ENCODE measurements around the gene BICC1.
"Not testable (repeated sequence)": the region's sequence is repeated elsewhere in the genome, so short reads cannot be mapped to it uniquely, and the experiment has no call there.

Gene BICC1

DNA sequence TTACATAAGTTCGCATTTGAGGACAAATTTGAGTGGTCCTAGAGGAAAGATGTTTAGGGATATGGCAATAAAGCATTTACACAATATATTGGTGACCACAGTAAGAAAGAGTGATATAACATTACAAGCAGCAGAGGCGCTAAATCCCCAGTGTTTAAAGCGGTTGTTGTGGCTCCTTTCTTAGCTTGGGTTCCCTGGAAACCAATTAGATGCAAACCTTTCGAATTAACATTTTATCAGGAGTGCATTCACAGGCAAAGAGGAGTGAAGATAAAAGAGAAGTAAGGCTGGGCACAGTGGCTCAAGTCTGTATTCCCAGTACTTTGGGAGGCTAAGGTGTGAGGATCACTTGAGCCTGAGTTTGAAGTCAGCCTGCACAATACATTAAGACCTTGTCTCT is 331.1 kb downstream of the BICC1 start:
- in situ Hi-C loops (cut with HindIII; ENCODE audit: low pct_ligation_motif_present, low pct_unique_long_range_greater_than_20kb, low sequenced_read_pairs) = no loop called here
- DNase-seq = no peak

DNA sequence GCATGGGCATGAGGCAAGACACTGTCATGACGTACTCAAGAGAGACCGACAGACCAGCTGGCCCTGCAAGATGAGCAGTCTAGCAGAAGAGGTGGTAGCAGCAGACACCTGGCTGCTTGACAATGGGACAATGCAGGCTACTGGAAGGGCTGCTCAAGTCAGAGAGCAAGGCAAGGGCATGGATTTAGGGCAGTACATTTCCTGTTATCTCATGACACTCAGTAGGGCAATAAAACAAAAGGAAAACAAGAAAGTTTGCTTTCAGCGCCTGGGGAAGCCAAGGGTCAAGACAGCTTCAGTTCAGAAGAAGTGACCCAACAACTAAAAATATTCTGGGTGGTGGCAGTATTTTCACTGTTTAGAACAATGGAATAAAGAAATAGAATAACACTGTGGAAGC is 332.0 kb downstream of the BICC1 start:
- in situ Hi-C loops (cut with HindIII; ENCODE audit: low pct_ligation_motif_present, low pct_unique_long_range_greater_than_20kb, low sequenced_read_pairs) = no loop called here
- DNase-seq = no peak

DNA sequence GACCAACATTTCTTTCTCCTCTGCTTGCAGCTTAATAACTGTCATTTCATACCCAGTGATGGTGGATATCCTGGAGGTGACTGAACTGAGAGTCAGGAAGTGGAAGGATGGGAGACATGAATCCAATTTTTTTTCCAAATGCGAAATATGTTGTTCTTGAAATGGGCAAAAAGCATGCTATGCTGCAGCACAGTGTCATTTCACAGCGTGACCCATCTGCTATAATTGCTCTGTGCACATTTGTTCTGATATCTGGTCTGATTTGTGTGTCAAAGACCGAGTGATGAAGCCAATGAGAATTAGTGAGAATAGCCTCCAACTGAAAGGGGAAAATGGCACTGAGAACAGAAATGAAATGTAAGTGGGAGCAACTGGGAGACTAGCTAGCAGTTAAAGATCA is 334.2 kb downstream of the BICC1 start:
- in situ Hi-C loops (cut with HindIII; ENCODE audit: low pct_ligation_motif_present, low pct_unique_long_range_greater_than_20kb, low sequenced_read_pairs) = no loop called here
- no peak for DNase-seq

DNA sequence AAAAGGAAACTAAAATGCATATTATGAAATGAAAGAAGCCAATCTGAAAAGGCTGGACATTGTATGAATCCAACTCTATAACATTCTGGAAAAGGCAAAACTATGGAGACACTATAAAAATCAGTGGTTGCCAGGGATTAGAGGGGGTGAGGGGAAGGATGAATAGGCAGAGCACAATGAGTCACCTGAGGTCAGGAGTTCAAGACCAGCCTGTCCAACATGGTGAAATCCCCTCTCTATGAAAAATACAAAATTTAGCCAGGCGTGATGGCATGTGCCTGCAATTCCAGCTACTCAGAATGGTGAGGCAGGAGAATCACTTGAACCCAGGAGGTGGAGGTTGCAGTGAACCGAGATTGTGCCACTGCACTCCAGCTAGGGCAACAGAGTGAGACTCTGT is 338.9 kb downstream of the BICC1 start:
- in situ Hi-C loops (cut with HindIII; ENCODE audit: low pct_ligation_motif_present, low pct_unique_long_range_greater_than_20kb, low sequenced_read_pairs) = no loop called here
- DNase-seq = peak; percentile 37

DNA sequence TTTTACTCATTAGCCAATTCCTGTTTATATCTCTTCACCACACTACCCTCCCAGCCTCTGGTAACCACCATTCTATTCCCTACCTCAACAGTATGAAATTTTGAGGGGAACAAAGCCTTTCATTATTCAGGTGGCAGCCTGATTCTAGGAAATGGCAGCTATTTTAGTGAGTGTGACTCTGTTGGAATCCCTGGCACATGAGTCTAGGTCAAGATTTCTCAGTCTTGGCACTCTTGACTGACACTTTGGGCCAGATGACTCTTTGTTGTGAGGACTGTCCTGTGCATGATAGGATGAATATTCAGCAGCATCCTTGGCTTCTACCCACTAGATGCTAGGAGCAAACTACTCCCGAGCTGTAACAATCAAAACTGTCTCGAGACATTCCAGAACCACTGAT is 341.0 kb downstream of the BICC1 start:
- in situ Hi-C loops (cut with HindIII; ENCODE audit: low pct_ligation_motif_present, low pct_unique_long_range_greater_than_20kb, low sequenced_read_pairs) = no loop called here
- no peak for DNase-seq

DNA sequence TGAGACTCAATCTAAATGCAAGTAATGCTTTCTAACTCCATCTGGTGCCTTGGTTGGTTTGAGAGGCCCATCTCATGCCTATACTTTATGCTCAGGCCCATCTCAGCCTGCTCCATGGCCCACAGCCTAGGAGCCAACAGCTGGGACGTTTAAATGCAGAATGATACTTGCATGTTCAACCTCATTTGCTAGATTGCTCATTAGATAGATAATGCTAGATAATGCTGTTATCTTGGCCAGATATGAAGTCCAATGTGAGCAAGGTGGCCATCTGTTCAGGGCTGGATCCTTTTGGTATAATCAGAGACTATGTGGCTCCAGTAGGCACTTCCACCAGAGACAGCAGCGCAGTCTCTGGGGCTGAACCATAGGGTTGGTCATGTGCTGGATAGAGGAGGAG is 342.1 kb downstream of the BICC1 start:
- in situ Hi-C loops (cut with HindIII; ENCODE audit: low pct_ligation_motif_present, low pct_unique_long_range_greater_than_20kb, low sequenced_read_pairs) = no loop called here
- DNase-seq = no peak

DNA sequence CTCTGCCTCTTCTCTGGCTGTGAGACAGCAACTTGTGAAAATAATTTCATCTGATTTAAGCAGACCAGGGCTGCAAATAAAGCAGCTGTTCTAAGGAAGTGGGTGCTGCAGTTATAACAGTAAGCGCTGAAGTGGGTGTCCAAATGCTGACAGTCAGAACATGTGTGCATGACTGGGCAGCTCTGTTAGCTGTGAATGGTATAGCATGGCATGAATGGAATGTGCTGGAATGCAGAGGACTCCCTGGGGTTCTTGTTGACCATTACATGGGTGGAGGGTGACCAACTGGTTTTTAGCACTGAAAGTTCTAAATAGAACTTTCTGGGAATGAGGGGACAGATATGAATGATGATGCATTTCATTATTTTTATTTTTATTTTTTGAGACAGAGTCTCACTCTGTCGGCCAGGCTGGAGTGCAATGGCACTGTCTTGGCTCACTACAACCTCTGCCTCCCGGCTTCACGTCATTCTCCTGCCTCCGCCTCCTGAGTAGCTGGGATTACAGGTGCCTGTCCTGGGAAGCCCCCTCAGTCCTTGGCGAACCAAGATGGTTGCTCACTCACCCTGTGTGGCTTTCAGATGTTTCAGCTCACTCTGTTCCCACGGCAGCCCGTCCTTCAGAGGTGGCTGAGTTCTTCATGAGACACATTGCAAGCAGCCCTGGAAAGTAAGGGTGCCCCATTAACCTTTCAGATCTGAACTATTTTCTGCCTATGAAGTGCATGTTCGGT is 344.0 kb downstream of the BICC1 start:
- in situ Hi-C loops (cut with HindIII; ENCODE audit: low pct_ligation_motif_present, low pct_unique_long_range_greater_than_20kb, low sequenced_read_pairs) = no loop called here
- peak; percentile 99 for DNase-seq

DNA sequence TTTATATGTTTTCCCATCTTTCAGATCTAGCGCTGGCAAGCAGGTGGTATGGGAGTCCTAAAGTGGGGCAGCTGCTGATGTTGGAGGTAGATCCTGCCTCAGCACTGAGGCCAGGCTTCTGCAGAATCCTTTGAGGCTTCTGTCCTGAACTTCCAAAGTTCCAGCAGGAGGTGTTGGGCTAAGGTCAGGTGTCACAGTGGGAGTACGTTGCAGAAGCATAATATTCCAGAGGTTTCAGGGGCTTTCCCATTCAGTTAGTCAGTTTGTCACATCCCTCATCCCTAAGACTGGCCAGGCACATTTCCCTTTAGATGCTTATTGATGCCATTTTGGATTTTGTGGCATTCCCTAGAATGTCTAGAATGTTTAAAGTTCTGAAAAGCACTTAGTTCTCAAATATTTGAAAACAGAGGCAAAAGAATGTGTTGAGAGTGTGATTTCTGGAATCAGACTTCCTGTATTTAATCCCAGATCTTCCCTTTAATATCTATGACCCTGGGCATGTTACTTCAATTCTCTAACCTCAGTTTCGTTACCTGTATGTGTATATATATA is 344.7 kb downstream of the BICC1 start:
- in situ Hi-C loops (cut with HindIII; ENCODE audit: low pct_ligation_motif_present, low pct_unique_long_range_greater_than_20kb, low sequenced_read_pairs) = no loop called here
- no peak for DNase-seq

DNA sequence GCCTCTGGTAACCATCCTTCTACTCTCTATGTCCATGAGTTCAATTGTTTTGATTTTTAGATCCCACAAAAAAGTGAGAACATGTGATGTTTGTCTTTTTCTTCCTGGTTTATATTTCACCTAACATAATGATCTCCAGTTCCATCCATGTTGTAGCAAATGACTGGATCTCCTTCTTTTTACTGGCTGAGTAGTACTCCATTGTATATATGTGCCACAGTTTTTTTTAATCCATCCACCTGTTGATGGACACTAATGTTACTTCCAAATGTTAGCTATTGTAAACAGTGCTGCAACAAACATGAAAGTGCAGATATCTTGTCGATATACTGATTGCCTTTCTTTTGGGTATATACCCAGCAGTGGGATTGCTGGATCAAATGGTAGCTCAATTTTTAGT is 345.5 kb downstream of the BICC1 start:
- DNase-seq; in situ Hi-C loops (cut with HindIII; ENCODE audit: low pct_ligation_motif_present, low pct_unique_long_range_greater_than_20kb, low sequenced_read_pairs): not testable (repeated sequence)

DNA sequence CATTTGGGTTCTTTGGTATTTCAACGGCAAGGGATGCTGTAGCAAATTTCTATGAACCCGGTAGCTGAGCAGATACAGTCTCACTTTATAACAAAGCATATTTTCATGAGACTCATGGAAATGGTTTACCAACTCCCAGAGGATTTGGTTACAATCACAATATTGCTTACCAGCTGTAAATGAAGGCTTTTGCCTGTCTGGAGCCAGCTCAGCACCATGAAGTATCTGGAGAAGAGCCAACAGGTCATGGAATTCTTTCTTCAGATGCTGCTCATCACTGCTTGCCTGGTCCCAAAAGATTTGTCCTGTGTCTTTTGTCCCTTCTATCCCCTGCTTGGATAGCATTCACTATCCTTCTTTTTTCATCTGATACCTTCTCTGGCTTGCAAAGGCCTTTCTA is 346.9 kb downstream of the BICC1 start:
- no peak for DNase-seq
- in situ Hi-C loops (cut with HindIII; ENCODE audit: low pct_ligation_motif_present, low pct_unique_long_range_greater_than_20kb, low sequenced_read_pairs) = no loop called here

DNA sequence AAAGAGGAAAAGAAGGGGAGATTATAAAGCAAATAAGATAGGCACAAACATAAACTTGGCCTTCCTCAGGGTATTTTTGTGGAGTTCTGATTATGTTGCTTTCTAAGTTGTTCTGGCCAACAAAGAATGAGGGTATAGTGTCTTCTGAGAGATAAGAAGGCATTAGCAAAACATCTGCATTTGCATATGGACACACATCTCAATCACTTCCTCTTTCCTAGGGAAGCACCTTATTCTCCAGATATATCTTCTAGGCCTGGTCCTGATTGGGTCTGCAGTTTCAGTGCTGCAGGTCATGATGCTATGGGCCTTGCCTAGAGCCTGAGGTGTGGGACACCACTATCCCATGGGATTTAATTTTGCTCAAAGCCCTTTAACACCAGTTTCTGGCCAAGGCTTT is 355.0 kb downstream of the BICC1 start:
- in situ Hi-C loops (cut with HindIII; ENCODE audit: low pct_ligation_motif_present, low pct_unique_long_range_greater_than_20kb, low sequenced_read_pairs) = no loop called here
- no peak for DNase-seq

DNA sequence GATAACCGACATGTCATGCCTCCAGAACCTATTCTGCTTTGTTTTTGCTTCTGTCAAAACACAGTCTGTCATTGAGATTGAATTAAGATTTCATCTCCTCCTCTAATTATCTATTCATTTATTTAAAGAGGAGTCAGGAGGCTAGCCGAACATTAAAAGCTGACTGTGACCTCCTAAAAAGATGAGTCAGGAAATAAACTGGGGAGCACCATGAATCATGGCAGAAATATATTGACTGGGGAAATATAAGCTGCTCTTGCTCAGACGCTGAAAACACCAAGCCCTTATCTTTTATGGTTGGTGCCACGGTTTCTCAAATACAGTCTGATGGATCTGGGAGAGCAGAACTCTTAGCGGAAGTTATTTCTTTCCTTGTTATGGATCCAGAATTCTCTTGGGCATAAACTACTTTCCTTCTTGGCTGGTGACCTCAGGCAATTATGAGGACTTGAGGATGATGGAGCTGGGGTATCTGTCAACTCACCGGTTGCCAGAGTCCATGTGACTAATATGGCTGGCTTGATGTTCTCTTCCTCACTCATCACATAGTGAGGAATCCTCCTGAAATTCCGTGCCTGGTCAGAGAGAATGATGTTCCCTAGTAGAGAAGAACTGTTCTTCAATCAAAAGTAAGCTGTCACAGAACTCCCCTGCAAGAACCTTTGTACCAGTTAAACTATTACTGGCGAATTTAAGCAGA is 356.2 kb downstream of the BICC1 start:
- no peak for DNase-seq
- in situ Hi-C loops (cut with HindIII; ENCODE audit: low pct_ligation_motif_present, low pct_unique_long_range_greater_than_20kb, low sequenced_read_pairs) = no loop called here

DNA sequence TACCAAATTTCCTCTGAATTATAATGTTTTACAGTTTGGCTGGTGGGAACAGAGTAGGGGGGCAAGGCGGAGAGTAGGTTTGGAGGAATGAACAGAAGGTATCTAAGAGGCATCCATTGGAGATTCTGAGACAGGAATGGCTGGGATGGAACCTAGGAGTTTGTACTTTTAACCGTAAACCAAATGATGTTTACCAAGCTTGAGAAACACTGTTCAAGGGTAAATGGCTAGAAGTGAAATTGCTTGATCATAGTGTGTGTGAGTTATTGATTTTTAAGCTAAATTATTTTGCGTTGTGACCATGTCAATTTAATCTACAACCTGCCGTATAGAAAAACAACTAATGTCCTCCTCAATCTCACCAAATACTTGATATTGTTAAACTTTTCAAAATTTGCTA is 357.4 kb downstream of the BICC1 start:
- in situ Hi-C loops (cut with HindIII; ENCODE audit: low pct_ligation_motif_present, low pct_unique_long_range_greater_than_20kb, low sequenced_read_pairs) = no loop called here
- no peak for DNase-seq

DNA sequence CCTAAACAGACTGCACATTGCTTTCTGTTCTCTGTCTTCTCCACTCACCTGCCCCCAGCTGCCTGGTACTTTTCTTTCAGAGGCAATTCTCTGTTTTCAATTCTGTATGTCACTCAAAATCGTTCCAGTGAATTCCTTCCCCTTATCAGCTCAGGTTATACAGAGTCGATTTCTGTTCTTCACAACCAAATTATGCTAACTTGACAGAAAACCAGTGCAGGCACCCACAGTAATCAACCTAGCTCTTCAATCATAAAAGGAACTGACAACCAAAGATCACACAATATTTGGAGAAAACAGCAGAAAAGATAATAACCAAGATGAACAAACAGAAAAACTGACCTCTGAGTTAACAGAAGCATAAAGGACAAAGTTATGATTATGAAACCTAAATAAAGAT is 360.5 kb downstream of the BICC1 start:
- in situ Hi-C loops (cut with HindIII; ENCODE audit: low pct_ligation_motif_present, low pct_unique_long_range_greater_than_20kb, low sequenced_read_pairs) = no loop called here
- DNase-seq = no peak
